TTC549 (cell line): ENCODE data around the gene ZNF124.

Experiments
- FAIRE-seq: peaks from 2 replicates; lab custom pipeline; 2012; peaks lifted over from hg19 to GRCh38; lab: Jason Lieb, UNC

The ZNF124 gene

DNA sequence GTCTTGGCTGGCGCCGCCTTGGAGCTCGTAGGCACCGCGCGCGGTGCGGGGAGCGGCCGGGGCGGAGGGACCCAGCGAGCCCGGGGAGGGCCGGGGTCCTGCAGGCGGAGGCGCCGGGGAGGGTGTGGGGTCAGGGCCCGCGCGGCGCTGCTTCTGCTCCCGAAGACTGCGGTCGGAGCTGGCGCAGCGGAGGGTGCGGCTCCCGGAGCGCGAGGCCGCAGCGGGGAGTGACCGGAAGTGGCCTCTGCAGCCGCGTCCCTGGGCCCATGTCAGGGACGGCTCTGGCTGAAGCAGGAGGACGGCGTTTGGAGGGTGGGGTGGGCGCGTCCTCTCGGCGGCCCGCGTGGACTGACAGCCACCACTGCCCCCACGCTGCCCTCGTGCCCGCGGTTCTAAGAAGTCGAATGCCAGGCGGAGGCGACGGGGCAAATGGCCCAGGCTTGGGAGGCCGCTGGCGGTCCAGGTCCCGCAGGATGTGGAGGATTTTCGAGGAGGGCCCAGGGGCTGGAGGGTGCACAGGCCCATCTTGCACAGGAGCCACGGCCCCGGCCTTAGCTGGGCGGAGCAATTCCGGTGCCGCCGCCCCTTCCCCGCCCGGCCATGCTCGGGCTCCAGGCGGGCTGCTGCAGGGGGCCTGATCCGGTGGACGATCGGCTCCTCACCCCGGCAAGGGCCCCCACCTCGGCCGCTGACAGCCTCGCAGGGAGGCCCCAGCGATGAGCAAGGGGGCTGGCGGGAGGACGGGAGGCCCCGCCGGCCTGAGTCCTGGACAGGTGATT, 59.9 kb downstream of the ZNF124 start:
- FAIRE-seq = no peak

DNA sequence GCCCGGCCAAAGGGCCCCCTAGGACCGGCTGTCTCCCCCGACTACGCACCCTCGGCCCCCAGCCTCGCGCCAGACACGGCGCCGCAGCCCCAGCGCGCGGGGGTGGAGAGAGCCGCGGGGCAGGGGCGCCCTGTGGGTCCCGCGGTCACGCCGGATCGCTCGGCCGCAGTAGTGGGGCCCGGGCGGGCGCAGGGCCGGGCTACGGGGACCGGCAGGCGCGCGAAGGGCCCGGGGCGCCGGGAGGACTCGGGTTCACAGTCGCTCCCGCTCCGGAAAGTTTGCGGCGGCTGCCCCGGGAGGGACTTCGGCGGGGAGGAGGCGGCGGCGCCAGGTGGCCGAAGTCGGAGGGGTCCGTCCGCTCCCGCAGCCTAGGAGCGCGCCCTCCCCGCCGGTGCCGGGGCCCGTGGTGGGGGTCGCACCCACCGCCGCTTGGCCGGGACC, 60.5 kb downstream of the ZNF124 start:
- no peak for FAIRE-seq

DNA sequence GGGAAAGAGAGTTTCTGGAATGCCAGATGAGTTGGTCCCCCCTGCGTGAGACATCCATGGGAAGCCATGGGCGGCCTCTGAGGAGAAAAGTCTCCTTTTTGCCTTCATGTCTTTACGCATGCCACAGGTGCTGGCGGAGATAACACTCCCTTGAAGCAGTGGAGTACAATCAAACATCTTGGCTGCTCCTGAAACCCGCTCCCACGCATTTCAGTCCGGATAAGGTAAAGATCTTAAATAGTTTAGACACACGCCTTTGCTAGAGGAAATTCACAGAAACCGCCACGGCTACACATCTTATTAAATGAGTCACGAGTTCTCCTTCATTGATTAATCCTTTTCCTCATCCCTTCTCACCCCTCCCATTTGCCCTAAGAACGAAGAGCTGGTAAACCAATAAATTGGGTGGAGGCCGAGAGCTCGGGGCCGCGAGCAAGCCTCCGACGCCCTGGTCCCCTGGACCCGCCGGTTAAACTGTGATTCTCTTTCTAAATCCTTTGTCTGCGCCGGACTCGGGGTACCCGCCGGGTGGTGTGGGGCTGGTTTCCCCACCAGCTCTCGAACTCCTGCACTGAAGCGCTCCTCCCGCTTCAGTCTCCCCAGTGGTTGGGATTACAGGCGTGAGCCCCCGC, 61.1 kb downstream of the ZNF124 start:
- no peak for FAIRE-seq

DNA sequence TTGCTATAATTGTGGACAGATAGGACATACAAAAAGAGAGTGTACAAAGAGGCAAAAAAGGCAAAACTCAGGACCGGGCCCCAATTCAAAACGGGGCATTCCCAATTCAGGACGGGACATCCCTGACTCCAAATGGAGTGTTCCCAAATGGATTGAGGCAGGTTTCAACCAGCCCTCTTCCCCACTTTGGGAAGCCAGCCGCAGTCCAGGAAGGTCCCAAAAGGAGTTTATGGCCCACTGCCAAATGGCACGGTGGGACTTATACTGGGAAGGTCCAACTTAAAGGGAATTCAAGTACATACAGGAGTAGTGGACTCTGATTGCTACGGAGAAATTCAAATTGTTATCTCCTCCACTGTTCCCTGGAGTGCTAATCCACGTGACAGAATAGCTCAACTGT, 64.1 kb downstream of the ZNF124 start:
- FAIRE-seq = no peak

DNA sequence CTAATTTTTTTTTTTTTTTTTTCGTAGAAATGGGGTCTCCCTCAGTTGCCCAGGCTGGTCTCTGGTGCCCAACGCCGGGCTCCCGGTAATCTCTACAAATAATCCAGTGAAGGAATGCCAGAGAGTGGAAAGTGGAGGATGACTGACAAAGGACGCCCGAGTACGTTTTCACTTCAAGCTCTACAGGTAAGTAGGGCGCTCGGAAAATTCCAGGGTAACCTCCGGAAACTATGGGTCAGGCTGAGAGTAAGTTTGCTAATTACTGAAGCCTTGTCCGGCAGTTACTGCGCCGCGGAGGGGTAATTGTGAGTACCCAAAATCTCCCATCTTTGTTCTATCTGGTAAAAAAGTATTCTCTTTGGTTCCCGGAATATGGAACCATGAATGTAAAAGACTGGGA, 65.9 kb downstream of the ZNF124 start:
- FAIRE-seq = no peak
